Activated effector memory CD4-positive, alpha-beta T cell treated with anti-CD3 and anti-CD28 coated beads, Interleukin-2, amount 50 U/mL, for 16 hours (primary cell): ENCODE data around the gene GPR132.
"Not testable (repeated sequence)": the region's sequence is repeated elsewhere in the genome, so short reads cannot be mapped to it uniquely, and the experiment has no call there.

ENCODE experiments used
- DNase-seq: peaks from one replicate; pipeline ENCODE4 v3.0.0-alpha.2; 2020

GPR132 gene

DNA sequence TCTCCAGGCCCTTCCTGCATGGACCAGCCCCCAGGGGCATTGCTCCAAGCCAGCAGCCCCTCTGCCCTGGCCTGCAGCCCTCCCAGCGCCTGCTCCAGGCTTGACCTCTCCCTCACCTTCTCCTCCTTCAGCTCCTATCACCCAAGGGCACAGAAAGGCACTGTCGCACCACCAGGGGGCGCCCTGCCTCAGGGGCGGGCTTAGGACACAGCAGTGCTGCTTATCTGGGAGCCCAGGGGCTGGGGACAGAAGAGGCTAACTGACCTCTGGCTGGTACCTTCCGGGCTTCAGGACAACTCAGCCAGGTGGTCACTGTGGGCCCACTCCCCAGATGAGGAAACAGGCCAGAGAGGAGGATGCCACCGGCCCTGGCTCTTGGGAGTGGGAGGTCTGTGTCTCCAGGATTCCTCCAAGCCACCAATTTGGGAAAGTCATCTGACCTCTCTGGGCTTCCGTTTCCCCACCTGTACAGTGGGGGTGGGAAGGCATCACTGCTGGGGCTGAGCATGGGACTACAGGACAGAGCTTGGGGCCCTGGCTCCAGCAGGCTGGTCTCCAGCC lies 25.3 kb upstream of the GPR132 start:
- DNase-seq, result peak; percentile 96

DNA sequence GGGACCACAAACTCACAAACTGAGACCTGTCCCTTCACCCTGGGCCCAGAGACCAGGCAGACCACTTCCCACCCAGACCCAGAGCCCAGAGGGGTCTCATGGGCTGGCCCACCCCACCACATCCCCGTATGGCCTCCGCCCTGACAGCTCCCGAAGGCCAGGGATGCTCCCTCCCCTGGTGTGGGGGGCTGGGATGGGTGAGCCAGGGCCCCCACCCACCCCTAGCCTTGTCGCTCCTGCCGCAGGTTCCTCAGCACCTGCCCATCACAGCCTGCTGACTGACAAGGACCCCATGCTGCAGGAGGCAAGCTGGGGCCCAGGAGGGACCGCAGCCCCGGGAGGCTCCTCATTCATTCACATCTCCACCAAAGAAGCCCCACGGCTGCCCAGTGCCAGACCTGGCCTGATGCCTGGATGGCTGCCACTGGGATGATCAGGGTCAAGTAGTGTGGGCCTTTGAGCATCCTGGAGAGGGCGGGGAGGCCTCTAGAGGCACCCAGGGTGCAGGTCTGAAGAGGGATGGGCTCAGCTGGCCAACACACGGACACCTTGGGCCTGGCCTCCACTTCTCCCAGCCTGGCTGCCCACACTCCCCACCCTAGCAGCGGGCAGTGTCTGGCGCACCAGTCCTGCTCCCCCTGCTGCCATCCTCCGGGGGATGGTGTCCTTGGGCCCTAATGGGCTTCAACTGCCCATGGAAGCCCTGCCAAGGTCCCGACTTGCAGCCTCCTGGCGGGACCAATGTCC lies 24.7 kb upstream of the GPR132 start:
- DNase-seq, result no peak

DNA sequence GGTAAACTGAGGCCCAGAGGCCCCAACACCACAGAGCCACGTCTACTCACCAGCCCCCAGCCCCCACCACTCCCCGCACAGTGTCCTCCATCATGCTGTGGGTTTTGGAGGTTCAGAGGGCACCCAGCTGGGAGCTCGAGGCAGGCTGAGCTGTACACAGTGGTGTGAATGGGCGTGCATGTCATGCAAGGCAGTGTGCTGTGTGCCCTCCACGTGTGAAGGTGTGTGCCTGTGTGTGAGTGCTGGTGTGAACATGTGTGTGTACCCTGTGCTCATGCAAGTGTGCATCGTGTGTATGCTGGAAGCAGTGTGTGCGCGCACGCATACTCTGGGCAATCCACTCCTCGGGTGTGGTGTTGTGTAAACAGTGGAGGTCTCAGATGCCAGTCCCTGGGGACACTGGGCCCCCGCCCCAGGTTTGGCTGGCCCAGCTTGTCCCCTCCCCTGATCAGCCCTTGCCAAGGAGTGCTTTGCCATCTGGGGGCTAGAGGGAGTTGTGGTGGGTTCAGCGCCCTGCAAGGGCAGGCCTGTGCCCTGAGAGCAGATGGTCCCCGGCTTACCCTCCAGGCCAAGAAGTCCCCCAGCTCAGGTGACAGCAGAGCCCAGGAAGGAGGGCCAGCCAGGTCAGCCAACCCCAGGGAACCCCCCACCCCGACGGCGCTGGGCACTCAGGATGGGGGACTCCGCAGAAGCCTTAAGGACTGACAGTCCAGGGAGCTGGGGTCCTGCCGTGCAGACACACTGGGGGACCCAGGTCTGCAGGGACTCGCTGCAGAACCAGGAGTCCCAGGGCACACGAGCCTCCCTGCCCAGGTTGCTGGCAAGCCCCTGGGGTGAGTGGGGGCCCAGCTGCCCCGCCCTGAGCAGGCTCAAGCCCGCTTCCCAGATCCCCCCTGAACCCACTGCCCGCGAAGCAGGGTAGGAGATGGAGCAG lies 23.8 kb upstream of the GPR132 start:
- no peak for DNase-seq

DNA sequence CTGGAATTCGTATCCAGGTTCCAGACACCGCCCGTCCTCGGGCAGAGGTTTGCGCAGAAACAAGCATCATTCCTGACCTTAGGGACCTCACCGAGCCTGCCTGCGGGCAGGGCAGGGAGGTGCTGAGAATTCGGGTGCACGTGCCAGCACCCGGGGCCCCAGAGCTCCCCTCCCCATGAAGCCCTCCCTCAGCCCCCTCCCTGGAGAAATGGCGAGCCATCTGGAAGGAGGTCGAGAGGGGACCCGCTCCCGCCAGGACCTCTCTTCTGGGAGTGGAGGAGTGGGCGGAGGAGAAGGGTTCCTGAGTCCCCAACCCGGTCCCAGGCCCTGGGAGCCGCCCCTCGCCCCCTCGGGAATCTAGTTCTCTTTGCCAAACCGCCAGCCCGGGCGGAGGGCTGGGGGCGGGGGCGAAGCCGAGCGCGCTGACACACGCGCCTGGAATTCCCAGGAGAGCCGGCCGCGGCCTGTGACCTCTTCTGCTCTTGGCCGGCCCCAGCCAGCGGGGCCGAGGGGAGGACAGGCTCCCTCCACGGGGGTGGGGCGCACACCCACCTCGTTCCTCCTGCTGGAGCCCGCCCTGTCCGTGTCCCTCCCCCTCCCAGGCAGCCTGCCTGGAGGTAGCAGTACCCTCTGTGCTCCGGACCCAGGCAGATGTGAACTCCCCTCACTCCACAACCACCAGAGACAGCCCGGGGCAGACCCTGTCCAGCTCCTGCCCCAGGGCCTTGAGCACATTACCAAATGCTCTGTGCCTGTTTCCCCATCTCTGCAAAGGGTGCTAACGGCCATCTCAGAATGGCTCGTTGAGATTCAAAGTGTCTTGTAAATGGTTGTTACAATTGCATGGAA lies 23.0 kb upstream of the GPR132 start:
- no peak for DNase-seq

DNA sequence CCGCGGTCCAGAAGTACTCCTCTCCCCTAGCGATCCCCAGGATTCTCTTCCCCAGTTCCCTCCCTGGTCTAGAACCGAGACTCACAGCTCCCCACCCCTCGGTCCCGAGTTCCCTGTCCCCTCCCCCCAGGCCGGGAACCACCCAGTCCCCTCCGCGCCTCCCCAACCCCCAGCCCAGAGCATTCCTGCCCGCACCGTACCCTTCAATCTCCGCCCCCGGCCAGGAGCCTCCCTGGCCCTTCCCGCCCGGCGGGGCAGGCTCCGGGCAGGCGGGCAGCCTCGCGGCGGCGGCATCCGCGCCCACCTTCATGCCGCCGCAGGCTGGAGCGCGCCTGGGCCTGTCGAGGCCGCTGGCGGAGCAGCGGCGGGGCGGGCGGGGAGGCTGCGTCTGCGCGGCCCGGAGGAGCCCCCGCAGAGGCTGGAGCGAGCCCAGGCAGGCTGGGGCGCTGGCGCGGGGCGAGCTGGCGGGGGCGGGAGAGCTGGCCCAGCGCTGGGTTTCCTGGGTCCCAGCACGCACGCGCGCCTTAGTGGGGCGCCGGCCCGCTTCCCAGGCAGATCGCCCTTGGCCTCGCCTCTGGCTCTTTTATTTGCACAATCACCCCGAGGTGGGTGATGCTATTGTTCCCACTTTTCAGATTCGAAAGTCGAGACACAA lies 22.2 kb upstream of the GPR132 start:
- no peak for DNase-seq

DNA sequence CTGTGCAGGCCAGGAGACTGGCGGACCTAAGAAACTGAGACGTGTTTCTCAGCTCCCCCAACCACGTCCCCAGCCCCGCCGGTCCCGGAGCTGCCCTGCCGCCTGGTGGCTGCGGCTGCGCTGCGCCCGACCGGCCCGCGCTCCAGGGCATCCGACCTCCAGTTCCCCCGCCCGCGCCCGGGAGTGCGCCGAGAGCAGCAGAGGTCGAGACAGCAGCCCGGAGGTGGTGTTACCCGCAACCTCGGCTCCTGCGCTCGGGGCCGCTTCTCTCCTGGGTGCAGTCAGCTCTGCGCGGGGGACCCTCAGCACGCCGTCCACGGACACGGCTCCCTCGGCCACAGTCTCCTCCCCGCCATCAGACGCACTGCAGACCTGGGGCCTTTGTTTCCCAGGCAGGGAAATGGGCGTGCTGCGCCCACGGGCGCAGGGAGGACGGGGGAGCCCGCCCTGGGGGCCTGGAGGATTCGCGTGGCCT lies 21.6 kb upstream of the GPR132 start:
- DNase-seq, result peak; percentile 94

DNA sequence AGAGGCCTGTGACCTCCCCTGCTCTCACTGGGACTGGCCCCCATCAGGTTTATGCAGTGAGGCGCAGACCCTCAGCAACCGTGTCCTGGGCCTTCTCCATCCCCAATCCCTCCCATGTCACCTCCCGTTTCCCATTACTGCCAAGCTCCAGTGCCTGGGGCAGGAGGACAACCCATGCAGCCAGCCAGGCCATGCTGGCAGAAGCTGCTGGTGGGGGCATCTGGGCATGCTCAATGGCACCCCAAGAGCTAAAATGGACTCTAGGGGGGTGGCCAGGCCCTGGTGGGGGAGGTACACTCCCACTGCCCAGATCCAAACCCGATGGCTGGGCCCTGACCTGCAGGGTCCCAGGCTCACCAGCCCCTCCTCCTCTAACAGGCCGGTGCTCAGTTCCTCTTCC lies 20.5 kb upstream of the GPR132 start:
- DNase-seq, result no peak

DNA sequence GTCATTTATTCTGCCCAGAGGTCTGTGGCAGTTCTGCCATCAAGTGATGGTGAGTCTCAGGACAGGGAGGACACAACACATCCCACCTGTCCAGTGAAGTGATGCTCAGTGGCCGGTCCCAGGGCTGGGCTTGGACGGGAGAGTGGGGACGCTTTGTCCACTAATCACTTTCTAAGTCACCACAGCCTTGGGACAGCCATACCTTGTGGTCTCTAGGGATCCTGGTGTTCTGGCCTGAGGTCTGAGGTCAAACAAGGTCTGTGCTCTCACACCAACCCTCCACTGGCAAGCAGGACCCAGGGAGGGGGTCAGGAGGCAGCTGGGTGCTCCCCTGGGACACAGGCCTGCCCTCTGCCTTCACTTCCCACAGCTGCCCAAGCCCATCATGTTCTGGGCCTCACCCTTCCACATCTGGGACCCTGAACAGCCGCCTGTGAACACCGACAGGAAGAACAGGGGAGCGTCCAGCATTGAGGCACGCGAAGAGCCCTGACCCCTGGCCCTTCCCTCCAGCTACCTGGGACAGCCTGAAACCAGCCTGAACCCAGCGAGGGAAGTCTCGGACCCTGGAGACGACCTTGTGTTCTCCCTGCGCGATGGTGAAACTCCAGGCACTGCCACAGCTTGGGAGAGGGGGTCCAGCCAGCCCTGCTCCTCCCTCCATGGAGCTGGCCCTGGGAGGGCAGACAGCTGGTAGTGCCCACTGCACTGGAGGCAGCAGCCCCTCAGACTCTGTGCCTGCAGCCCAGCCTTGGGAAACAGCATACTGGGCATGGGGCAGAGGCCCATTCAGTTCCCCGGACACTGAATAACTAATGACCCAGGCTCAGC lies 19.7 kb upstream of the GPR132 start:
- no peak for DNase-seq

DNA sequence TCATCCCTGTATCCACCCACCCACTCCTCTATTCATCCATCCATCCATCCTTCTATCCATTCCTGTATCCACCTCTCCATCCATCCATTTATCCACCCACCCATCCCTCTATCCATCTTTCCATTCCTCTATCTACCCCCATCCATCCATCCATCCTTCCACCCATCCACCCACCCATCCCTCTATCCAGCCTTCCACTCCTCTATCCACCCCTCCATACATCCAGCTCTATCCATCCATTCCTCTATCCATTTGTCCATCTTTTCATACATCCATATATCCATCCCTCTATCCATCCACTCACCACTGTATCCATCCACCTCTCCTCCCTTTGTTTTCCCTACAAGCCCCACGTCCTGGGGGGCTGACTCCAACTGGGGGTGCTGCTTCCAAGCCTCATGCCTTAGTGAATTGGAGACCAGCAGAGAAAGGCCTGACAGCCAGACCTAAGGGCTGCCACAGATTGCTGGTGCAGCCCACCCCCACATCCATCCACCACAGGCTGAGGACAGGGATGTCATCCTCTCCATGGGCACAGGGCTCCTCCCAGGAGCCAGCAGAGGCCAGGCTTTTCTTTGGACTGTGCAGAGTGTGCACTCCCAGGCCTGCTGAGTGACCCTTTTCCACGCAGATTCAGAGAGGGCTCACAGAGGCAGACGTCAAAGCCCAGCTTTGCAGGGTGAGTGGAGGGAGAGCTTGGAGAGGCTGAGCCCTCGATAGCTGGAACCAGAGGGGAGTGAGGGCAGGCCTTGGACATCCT lies 18.9 kb upstream of the GPR132 start:
- no peak for DNase-seq

DNA sequence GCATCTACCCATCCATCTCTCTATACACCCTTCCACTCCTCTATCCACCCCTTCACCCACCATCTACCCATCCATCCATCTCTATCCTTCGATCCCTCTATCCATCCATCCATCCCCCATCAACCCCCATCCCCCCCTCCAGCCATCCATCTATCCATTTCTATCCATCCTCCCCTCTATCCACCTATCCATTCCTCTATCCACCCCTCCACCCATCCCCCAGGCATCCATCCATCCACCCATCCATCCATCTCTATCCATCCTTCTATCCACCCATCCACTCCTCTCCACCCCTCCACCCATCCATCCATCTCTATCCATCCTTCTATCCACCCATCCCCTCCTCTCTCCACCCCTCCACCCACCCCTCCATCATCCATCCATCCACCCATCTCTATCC lies 17.5 kb upstream of the GPR132 start:
- no peak for DNase-seq

DNA sequence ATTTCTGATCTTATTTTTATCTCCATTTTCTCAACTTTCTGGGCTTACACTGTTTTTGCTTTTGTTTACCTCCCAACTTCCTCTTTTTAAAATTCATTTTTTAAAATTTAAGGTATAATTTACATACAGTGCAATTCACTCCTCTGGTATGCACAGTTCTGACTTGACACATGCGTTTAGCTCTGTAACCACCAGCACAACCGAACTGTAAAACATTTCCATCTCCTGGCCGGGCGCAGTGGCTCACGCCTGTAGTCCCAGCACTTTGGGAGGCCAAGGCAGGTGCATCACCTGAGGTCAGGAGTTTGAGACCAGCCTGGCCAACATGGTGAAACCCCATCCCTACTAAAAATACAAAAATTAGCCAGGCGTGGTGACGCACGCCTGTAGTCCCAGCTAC lies 16.2 kb upstream of the GPR132 start:
- not testable (repeated sequence) for DNase-seq

DNA sequence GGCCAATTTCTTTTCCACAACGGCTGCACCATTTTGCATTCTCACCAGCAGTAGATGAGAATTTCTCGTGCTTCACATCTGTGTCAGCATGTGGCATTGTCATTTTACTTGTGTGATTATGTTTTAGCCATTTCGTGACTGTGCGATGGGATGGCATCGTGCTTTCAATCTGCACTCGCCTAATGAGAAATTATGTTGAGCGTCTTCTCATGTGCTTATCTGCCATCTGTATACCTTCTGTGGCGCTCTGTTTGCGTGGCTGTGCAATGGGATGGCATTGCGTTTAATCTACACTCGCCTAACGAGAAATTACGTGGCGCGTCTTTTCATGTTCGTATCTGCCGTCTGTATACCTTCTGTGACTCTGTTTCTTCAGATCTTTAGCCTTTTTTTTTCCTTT lies 14.9 kb upstream of the GPR132 start:
- no peak for DNase-seq

DNA sequence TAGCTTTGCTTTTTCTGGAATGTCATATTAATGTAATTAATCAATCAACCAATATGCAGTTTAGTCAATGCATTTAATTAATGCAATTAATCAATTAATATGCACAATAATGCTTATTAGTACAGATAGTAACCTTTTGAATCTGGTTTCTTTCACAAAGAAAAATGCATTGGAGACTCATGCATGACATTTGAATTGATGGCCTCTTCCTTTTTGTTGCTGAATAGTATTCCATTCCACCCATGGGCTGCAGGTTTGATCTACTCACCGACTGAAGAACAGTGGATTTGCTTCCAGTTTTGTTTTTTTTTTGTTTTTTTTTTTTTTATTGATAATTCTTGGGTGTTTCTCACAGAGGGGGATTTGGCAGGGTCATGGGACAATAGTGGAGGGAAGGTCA lies 13.1 kb upstream of the GPR132 start:
- no peak for DNase-seq

DNA sequence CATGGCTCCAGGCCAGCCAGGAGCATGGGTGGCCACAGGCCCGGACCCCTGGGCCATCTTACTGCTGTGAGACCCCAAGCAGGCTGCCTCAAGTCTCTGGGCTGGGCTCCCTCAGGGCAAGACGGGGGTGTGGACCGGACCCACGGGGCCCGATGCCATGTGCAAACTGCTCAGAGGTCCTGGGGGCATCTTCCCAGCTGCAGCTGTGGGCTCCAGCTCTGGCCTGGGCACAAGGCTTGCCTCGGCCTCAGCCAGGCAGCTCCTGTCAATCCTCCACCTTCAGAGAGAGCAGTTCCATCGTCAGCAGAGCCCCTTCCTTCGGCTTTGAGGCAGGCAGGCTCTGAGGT lies 12.4 kb upstream of the GPR132 start:
- peak; percentile 60 for DNase-seq

DNA sequence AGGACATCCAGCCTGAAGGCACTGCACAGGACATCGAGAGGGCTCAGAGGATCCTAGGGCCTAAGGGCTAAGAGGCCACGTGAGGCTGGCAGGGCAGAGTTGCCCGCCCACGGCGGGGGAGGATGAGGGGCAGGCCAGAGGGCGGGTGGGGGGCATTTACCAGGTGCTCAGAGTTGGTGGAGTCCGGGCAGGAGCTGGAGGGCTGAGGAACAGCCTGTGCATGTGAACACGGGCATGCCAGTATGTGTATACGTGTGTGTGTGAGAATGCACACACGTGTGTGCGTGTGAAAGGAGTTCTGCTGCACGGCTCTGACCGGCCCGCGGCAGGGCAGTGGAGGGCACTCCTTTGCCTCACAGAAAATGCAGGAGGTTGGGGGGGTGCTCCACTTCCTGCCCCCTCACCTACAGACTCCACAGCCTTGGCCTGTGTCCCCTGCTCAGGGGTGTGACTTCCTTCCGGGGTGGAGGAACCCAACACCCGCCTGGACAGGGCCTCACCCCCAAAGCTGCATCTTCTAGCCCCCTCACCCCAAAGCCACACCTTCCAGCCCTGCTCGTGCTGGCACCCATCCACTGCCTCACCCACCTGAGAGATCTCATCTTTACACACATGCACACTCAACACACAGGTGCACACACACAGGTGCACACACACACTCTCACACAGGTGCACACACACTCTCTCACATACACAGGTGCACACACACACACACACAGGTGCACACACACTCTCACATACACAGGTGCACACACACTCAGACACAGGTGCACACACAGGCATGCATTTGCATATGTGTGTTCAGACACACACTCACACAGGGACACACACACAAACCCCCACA lies 11.8 kb upstream of the GPR132 start:
- peak; percentile 64 for DNase-seq

DNA sequence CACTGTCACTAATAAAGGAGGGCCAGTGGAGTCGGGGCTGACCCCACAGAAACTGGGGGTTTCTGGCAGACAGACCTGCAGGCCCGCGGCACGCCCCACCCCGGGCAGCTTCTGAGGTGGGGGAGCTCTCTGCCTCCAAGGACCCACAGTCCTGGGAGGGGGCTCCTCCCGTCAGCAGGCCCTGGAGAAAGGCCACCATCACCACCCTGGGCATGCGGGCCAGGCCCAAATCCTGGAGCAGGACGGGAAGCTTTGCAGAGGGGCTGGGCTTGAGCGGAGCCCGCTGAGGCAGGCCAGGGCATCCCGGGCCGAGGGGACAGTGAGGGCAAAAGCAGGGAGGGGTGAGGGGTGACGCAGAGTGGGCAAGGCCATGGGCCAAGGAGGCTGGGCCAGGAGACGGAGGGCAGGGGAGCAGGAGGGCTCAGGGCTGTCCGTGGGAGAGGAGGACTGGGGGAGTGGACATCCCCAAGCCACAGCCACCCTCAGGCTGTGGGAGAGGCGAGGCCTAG lies 11.1 kb upstream of the GPR132 start:
- DNase-seq, result no peak

DNA sequence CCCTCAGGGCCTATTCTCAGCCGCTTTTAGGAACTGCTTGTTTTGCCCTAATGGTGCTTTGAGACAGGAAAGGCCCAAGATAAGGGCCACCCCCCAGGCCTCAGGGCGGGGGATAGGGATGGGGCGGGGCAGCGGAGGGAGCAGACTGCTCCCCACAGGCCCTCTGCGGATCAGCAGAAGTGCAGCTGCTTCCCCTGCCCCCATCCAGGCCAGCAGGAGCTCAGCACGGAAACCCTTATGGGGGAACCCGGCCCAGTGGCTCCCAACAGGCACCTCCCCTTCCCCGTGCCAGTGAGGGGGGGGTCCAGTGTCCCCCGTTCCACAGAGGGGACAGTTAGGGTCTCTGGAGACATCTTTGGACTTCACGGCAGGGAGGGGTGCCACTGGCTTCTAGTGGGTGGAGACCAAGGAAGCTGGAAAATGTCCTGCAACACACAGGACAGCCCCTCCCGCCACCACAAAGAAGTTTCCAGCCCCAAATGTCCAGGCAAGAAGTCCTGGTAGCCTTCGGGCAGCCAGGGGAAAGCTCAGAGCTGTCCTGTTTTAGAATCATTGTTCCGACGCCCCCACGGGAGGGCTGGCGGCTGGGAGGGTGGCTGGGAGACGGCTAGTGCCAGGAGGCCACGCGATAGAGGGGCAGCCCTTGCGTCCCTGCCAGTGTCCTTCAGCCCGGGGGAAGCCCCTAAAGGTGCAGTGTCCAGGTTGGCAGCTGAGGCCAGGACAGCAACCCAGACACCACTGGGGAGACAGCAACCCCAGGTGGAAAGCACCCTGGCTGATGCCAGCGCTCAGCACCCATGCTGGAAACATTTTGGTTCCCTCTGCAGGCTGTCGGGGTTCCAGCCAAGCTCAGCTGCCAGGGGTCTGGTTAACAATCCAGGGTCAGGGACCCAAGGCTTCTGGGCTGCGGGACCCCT lies 10.4 kb upstream of the GPR132 start:
- DNase-seq, result peak; percentile 67

DNA sequence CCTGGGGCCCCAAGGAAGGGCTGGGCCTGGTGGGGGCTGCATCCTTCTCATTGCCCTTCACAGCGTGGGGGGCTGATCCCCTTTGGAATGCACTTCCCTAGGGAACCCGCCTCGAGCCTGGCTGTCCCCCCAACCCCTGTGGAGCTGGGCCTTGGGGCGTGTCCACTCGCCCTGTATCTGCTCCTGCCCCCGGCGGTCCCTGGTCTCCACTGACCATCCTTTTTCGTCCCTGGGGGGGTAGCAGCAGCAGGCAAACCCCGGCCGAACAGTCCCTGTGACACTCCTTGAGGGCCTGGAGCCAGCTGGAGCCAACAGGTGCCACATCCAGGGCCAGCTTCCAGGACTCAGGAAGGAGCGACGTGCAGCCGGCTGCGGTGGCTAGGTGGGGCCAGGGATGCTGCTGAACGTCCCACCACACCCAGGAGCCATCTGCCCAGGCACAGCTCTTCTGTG lies 9.4 kb upstream of the GPR132 start:
- no peak for DNase-seq
